ENCODE data around the gene CPTP.
A peak's percentile ranks its signal among the peaks of the same experiment; 100 is the strongest.

The CPTP gene

DNA sequence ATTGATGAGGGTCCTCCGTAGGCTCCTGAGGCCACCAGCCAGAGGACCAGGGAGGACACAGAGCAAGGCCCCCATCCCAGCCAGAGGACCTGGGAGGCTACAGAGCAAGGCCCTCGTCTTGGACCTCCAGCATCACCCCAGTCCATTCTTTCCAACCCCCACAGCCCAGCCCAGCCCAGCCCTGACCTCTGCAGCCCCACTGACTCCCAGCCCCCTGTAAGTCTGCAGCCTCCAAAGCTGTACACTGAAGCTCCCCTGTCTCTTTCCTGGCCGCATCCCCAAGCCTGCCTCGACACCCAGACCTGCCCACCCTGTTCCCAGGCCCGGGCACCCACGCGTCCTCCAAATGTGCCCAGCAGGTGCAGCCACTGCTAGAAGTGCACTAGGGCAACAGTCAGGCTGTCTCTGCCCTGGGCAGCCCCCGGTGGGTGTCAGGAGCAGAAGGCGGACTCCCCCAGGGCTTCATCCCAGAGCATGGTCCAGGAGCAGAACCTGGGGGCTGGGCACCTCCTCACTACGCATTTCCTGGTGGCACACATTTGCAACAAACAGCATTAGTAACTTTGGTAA lies 22.5 kb downstream of the CPTP start:
- no peak for DNase-seq

- DNase-seq = no peak
Measured at GRCh38 chr1:1347663-1348419, 23.2 kb downstream of the CPTP start.

- DNase-seq = peak in 1 of 56 donors; percentile 56
Measured at GRCh38 chr1:1348420-1349255, 24.0 kb downstream of the CPTP start.

DNA sequence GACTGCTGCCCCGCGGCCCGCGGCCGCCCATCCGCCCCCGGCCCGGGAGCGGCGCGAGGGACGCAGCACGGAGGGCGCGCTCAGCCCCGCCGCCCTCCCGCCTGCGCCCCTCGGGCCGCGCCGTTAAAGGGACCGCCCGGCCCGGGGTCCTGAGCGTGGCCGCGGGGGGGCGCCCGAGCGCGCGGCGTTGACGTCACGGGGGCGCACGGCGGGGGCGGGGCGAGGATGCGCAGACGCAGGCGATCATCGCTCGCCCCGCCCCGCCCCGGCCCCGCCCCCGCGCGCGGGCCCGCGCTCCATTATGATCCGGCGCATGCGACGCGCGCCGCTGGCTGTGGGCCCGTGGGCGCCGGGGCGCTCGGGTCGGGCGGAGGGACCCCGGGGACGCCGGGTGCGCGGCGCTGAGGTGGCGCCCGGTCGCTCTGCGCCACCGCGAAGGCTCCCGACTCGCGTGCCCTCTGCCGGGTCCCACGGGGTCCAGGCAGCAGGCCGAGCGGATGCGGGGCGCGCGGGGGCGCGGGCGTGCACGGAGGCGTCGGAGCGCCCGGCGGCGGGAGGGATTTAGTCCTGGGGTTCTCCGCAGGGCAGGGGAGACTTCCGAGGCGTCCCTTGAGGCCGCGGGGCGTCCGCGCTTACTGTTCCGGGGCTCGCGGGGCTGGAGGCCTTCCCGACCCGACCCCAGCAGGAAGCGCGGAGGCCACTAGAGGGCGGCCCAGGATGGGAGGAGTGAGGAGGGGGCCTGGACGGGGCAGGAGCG lies 24.8 kb downstream of the CPTP start, which contains the start of gene DVL1:
DVL1 (minus strand) TSS at position 163 of the 757 bp plus-strand sequence. CDS start 353 bp downstream, outside the sequence.
- peak in 31 of 56 donors; percentile 31 to 80 (median 58) for DNase-seq

GRCh38 chr1:1351511-1352427 lies 27.2 kb downstream of the CPTP start:
- DNase-seq = no peak

- DNase-seq = no peak
Measured at GRCh38 chr1:1352786-1353388, 28.3 kb downstream of the CPTP start.

DNA sequence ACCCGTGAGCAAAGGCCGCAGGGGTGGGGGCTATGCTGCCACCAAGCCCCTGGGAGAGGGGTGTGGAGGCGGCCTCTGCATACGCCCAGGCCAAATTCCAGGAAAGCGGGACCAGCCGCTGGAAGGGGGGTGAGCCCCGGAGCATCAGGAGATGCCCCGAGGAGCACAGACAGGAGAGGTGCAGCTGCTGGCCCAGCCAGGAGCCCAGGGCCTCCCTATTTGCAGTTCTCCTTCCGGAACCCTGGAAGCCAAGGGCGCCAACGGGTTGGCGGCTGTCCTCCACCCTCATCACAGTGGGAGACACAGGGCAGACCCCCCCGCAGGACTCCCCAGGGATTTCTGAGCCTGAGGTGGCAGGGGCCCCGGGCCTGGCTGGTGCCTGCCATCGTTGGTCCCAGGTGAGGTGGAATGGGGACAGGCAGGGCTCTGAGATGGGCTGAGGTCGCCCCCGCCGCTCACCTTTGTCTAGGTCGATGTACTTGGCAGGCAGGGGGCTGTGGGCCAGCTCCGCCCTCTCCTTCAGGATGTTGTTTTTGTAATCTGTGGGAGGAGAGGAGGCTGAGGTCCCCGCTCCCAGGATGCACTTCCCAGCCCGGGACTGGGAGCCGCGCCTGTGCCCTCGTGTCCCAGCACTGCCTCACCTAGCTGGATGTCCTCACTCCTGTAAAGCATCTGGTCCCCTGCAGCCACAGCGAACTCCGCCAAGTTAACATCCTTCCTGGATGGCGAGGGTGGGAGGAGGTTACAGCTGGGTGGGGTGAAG lies 29.0 kb downstream of the CPTP start:
- DNase-seq = no peak

DNA sequence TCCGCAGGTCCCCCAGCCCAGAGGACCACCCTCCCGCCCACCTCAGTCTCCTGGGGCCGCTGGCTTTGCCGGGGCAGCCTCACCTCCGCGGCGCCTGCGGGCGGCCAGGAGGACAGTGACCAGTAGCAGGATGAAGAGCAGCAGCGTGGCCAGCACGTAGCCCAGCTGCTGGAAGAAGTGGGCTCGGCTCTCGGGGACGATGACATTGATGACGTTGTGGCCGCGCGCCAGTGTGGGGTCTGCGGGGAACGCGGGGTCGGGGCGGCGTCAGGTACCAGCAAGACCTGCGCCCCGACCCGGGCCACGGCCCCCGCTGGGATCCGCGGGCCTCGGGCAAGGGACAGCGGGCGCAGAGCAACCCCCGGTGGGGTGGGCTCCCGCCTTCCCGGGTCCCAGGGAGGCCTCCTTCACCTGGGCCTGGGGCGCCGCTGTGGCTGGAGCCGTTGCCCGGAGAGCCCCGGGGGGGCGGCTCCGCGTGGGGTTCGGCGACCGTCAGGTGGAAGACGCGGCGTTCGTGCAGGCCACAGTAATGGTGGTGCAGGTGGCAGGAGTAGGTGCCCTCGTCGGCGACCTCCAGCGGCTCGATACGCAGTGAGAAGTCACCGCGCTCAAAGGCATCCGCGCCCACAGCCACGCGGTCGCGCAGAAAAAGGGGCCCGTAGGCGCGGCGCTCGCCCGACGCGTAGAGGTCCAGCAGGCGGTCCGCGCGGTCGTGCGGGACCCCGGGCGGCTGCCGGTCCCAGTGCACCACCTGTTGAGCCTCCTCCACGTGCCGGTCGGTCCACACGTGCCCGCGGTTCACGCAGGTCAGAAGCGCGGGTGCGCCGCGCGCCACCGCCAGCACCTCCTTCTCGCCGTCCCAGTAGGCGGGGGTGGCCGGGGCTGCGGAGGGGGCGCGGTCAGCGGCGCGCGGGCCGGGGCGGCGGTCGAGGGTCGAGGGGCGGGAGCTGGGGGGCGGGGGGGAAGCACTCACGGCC lies 30.0 kb downstream of the CPTP start:
- DNase-seq = no peak

GRCh38 chr1:1355416-1355815 lies 30.8 kb downstream of the CPTP start:
- DNase-seq = peak in 6 of 56 donors; percentile 7 to 50 (median 40)

DNA sequence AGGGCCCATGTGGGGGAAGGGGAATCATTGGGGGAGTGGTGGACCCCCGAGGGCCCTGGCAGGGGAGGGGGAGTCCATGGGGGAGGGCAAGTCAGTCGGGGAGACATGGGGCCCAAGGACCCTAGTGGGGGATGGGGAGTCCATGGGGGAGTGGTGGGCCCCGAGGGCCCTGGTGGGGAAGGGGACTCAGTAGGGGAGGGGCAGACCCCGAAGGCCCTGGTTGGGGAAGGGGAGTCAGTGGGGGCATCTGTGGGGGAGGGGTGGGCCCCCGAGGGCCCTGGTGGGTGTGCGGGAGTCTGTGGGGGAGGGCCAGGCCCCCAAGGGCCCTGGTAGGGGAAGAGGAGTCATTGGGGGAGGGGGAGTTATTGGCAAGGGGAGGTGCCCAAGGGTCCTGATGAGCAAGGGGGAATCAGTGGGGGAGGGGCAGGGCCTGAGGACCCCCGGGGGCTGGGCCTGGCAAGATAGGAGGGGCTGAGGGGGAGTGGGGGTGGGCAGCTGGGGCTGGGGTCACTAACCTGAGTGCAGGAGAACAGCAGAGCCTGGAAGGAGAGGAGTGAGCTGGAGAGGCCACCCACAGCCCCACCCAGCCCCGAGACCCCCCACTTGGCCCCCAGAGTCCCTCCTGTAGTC lies 31.7 kb downstream of the CPTP start:
- no peak for DNase-seq

DNA sequence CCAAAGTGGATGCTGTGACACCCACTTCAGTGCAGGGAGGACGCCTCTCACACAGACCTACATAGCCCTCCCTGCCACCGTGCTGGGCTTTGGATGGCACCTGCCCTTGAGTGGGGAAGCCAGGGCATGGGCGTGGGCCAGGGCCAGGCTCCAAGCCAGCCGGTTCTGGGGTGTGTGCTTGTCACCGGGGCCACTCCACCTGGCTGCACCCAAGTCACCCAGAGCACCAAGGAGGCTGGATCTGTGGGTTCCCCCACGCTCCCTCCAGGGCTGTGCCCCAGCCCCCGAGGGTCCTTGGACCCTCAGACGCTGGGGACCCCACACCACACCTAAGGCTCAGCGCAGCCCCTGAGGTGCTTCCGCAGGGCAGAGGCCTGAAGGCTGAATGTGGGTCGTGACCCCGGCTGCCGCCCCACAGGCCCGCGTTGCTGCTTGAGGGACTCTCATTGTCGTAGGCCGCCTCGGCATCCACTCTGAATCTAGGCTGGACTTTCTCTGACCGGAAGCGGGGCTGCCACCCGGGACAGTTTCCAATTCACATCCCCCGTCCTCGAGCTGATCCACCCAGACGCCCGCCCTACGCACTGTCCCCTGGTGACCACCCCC lies 32.3 kb downstream of the CPTP start:
- no peak for DNase-seq

DNA sequence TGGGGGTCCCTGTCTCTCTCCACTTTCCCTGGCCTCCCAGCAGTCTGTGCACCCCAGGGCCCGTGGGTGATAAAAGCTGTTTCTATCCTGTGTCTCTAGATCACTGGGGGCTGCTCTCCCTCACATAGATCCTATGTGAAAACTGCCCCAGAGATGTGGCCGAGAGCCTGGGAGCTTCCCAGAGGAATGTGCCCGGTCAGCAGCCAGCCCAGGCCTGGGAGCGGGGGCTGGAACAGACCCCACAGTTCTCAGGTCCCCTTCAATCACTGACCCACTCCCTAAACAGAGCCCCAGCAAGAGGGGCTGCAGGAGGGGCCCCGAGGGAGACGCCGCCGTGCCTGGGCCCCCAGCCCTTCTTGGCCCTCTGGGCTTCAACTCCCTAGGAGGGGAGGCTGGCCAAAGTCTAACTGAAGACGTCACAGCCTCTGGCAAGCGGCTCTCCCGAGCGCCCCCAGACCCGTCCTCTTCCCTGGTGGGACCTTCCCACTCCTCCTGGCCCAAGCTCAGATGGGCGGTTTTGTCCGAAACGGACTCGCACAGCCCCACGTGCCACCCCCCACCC lies 33.4 kb downstream of the CPTP start:
- peak in 1 of 56 donors; percentile 38 for DNase-seq

- peak in 9 of 56 donors; percentile 17 to 58 (median 28) for DNase-seq
Measured at GRCh38 chr1:1358433-1359271, 34.0 kb downstream of the CPTP start, which contains the start of gene MXRA8. MXRA8 (minus strand) TSS chr1:1358555; CDS start chr1:1358504, 51 bp downstream.

DNA sequence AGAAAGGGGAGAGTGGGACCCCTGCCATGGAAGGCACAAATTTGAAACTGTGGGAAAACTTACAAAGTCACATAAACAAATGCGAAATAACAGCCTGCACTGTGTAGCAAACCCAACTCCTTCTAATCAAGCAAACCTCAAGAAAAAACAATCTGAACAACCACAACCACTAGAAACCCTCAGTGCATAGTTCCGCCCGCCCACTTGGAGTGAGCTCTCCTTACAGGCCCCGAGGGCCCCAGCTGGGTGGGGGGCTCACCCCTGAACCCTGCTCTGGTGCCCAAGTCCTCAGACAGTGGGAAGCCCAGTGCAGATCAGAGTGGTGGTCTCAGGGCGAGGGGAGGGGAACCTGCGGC lies 34.7 kb downstream of the CPTP start:
- no peak for DNase-seq
